Measurements from ENCODE around the gene PLAAT4.
"Not testable (repeated sequence)": the region's sequence is repeated elsewhere in the genome, so short reads cannot be mapped to it uniquely, and the experiment has no call there.

DNA sequence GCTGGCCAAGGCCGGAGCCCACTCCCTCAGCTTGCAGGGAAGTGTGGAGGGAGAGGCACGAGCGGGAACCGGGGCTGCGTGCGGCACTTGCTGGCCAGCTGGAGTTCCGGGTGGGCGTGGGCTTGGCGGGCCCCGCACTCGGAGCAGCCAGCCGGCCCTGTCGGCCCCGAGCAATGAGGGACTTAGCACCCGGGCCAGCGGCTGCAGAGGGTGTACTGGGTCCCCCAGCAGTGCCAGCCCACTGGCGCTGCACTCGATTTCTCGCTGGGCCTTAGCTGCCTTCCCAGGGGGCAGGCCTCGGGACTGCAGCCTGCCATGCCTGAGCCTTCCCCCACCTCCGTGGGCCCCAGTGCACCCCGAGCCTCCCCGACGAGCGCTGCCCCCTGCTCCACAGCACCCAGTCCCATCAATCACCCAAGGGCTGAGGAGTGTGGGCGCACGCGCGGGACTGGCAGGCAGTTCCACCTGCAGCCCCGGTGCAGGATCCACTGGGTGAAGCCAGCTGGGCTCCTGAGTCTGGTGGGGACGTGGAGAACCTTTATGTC is 13.6 kb downstream of the PLAAT4 start:
- TF ChIP-seq YY1 (IDR thresholded peaks at IDR 0.05; ENCODE audit: insufficient read depth, insufficient read length); ZNF274 (IDR thresholded peaks at IDR 0.05; ENCODE audit: low read depth, low read length); SUZ12 (IDR thresholded peaks at IDR 0.05; ENCODE audit: extremely low read depth, insufficient read depth, insufficient read length): not testable (repeated sequence)

All from NT2/D1 (cell line).